K562 (cell line): ENCODE measurements around the gene CCDC171.

Experiments
- CHD2 ChIP-seq: IDR thresholded peaks from 2 replicates; pipeline ENCODE4 v1.6.1; 2011; ENCODE audit warnings: low read depth, low read length
- FOXK2 ChIP-seq, 2 experiments: fragments of 450-650 bp; IDR thresholded peaks in 1 of 2; conservative IDR thresholded peaks in 1 of 2; 2 replicates each; pipeline ENCODE4 v1.6.1; 2016; ENCODE audit warnings: low read depth in 2 of 2, mild to moderate bottlenecking in 1 of 2
- GATA2 ChIP-seq: sonication (generic); formaldehyde crosslinking; IDR thresholded peaks from 2 replicates; pipeline ENCODE4 v1.4.0; 2020; ENCODE audit warnings: mild to moderate bottlenecking, missing genetic modification reagents
- KLF13 ChIP-seq: fragments of 450-650 bp; IDR thresholded peaks from 2 replicates; pipeline ENCODE4 v1.6.1; 2016; ENCODE audit warnings: missing genetic modification characterization, low read depth, mild to moderate bottlenecking, missing compliant biosample characterization, moderate library complexity, borderline replicate concordance
- MEF2A ChIP-seq: IDR thresholded peaks from 2 replicates; pipeline ENCODE4 v1.6.1; 2011; ENCODE audit warnings: low read depth, mild to moderate bottlenecking, low read length, moderate library complexity; ENCODE audit not compliant: control insufficient read depth
- MTA3 ChIP-seq: fragments of 450-650 bp; formaldehyde crosslinking; IDR thresholded peaks from 2 replicates; pipeline ENCODE4 v1.6.1; 2017; ENCODE audit warnings: mild to moderate bottlenecking, borderline replicate concordance
- NFYB ChIP-seq: IDR thresholded peaks from 2 replicates; pipeline ENCODE4 v1.6.1; 2011; ENCODE audit warnings: mild to moderate bottlenecking, moderate library complexity; ENCODE audit not compliant: insufficient read length; ENCODE audit errors: extremely low read depth
- POLR2AphosphoS5 ChIP-seq: IDR thresholded peaks from 2 replicates; pipeline ENCODE4 v1.6.1; 2011; ENCODE audit warnings: mild to moderate bottlenecking, low read depth, low read length, moderate library complexity; ENCODE audit not compliant: control insufficient read depth, insufficient read depth
- TAL1 ChIP-seq: fragments of 450-650 bp; IDR thresholded peaks from 2 replicates; pipeline ENCODE4 v1.6.1; 2016; ENCODE audit warnings: mild to moderate bottlenecking
- TEAD4 ChIP-seq, 2 experiments: sonication (generic) in 1 of 2; formaldehyde crosslinking in 1 of 2; IDR thresholded peaks; 2 replicates each; pipeline versions ENCODE4 v1.6.1 to v1.8.0; 2012 to 2022; ENCODE audit warnings: borderline replicate concordance in 1 of 2, inconsistent platforms in 1 of 2, low read length in 1 of 2, mild to moderate bottlenecking in 1 of 2, missing genetic modification reagents in 1 of 2
- WHSC1 ChIP-seq: IDR thresholded peaks from one replicate; pipeline ENCODE4 v1.6.1; 2012; ENCODE audit warnings: low read length, control low read depth, inconsistent platforms
- ZNF589 ChIP-seq: fragments of 200-800 bp; sonication (Bioruptor generic); IDR thresholded peaks from 2 replicates; pipeline ENCODE4 v1.6.1; 2016; ENCODE audit warnings: low read depth, missing genetic modification characterization, missing compliant biosample characterization
- ZNF778 ChIP-seq: fragments of 450-650 bp; formaldehyde crosslinking; IDR thresholded peaks from 2 replicates; pipeline ENCODE4 v1.4.0; 2020; ENCODE audit warnings: mild to moderate bottlenecking, moderate library complexity
- TF ChIP-seq, protein P1 (sequence below), 3 experiments: IDR thresholded peaks in 2 of 3; conservative IDR thresholded peaks in 1 of 3; 2 replicates each; pipeline ENCODE4 v1.5.1; 2011 to 2012; ENCODE audit warnings: low read length in 3 of 3, mild to moderate bottlenecking in 3 of 3, control low read depth in 2 of 3, improper control_type of control experiment in 1 of 3, inconsistent platforms in 1 of 3, low read depth in 1 of 3, mixed read lengths in 1 of 3, moderate library complexity in 1 of 3; ENCODE audit not compliant: insufficient read depth in 2 of 3

DNA sequence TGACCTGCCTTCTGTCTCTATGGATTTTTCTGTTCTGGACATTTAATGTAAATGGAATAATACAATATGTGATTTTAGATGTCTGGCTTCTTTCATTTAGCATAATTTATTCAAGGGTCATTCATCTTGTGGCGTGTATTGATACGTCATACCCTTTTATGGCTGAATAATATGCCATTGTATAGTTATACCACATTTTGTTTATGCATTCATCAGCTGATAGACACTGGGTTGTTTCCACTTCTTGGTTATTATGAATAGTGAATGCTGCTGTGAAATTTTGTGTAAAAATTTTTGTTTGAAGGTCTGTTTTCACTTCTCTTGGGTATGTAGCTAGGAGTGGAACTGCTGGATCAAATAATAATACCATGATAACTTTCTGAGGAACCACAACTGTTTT is 298.9 kb downstream of the CCDC171 start:
- no peak for TF ChIP-seq ZNF778 (CRISPR knock-in tag)
- TF ChIP-seq TEAD4 (IDR thresholded peaks at IDR 0.05; ENCODE audit: low read length): no peak
- no peak for TF ChIP-seq TEAD4 (CRISPR knock-in tag; IDR thresholded peaks at IDR 0.05; ENCODE audit: borderline replicate concordance)
- no peak for TF ChIP-seq GATA2
- no peak for TF ChIP-seq POLR2AphosphoS5
- no peak for TF ChIP-seq ZNF589 (CRISPR knock-in tag)
- TF ChIP-seq NFYB: no peak
- TF ChIP-seq, protein P1, sequence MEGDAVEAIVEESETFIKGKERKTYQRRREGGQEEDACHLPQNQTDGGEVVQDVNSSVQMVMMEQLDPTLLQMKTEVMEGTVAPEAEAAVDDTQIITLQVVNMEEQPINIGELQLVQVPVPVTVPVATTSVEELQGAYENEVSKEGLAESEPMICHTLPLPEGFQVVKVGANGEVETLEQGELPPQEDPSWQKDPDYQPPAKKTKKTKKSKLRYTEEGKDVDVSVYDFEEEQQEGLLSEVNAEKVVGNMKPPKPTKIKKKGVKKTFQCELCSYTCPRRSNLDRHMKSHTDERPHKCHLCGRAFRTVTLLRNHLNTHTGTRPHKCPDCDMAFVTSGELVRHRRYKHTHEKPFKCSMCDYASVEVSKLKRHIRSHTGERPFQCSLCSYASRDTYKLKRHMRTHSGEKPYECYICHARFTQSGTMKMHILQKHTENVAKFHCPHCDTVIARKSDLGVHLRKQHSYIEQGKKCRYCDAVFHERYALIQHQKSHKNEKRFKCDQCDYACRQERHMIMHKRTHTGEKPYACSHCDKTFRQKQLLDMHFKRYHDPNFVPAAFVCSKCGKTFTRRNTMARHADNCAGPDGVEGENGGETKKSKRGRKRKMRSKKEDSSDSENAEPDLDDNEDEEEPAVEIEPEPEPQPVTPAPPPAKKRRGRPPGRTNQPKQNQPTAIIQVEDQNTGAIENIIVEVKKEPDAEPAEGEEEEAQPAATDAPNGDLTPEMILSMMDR (IDR thresholded peaks at IDR 0.05 in 2 of 3, conservative IDR thresholded peaks at IDR 0.05 in 1 of 3; ENCODE audit: insufficient read depth in 2 of 3, low read depth in 1 of 3, low read length in 3 of 3): no peak
- TF ChIP-seq TAL1: no peak
- TF ChIP-seq CHD2: no peak
- no peak for TF ChIP-seq KLF13 (tag)
- no peak for TF ChIP-seq FOXK2 (conservative IDR thresholded peaks at IDR 0.05 in 1 of 2, IDR thresholded peaks at IDR 0.05 in 1 of 2; ENCODE audit: low read depth in 2 of 2)
- TF ChIP-seq MTA3: no peak
- TF ChIP-seq MEF2A: no peak
- no peak for TF ChIP-seq WHSC1
